Measurements from ENCODE around the gene SH3RF3. TPM values are rescaled to one million over a fixed set of nuclear protein-coding genes. Genes with fewer than 3 reads are reported as not detected.
"Not testable (repeated sequence)": the region's sequence is repeated elsewhere in the genome, so short reads cannot be mapped to it uniquely, and the experiment has no call there.

SH3RF3 gene
- total RNA-seq, 1 donor from 2014 or later, result 0.22 TPM

DNA sequence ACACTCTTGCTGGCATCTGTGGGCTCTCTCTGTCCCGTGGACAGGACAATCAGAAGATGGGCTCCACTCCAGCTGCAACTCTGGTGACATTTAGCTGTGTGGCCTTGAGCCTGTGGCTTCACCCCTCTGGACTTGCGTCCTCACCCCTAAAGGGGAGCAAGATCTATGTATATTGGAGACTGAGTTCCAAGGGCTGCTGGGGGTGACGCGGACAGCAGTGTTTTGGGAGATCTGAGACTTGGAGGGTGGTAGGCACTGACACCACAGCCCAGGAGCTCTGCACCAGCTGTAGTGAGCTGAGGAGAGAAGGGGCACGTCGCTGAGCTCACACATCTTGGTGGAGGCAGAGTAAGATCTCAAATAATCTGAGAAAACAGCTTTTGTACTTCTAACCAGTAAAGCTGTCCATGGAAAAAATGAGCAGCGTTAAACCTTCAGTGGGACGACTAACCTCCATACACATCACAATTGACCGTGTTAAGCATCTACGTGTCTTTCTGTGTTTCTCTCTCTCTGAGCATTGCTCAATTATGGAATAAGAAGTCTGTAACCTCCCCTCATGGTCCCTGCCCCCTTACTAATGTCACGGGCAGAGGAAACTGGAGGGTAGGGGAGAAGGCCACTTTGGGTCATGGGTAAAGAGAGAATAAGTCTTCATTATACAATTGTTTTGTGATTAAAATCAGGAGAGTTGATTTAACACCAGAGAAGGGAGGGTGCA lies 85.8 kb downstream of the SH3RF3 start:
- intact Hi-C loops (cut with micrococcal nuclease), result loop anchor here (1.0 to 5.0 kb wide), 8 partner anchors 23 to 682 kb away; partner anchors contain the start of gene CCDC138

- intact Hi-C loops (cut with micrococcal nuclease), result loop anchor here (2.0 kb wide), 3 partner anchors 183 to 683 kb away; partner anchors contain the start of gene CCDC138
Measured at GRCh38 chr2:109215866-109216265, 86.9 kb downstream of the SH3RF3 start.

DNA sequence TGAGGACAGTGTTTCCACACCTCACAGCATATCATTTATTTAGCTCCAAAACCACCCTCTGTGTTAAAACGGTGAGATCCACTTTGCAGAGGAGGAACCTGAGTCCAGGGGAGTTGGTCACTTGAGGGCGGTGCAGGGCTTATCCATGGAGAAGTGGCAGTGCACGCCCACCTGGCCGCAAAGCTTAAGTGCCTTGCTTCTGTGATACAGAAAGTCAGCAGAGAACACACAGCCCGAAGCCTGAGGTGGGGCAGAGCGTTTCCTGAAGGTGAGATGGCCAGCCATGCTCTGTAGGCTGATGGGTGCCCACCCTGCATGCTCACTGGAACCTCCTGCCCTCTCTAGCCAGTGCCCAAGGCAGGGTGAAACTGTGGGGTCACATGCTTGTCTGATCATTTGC lies 87.3 kb downstream of the SH3RF3 start:
- intact Hi-C loops (cut with micrococcal nuclease), result no loop called here

DNA sequence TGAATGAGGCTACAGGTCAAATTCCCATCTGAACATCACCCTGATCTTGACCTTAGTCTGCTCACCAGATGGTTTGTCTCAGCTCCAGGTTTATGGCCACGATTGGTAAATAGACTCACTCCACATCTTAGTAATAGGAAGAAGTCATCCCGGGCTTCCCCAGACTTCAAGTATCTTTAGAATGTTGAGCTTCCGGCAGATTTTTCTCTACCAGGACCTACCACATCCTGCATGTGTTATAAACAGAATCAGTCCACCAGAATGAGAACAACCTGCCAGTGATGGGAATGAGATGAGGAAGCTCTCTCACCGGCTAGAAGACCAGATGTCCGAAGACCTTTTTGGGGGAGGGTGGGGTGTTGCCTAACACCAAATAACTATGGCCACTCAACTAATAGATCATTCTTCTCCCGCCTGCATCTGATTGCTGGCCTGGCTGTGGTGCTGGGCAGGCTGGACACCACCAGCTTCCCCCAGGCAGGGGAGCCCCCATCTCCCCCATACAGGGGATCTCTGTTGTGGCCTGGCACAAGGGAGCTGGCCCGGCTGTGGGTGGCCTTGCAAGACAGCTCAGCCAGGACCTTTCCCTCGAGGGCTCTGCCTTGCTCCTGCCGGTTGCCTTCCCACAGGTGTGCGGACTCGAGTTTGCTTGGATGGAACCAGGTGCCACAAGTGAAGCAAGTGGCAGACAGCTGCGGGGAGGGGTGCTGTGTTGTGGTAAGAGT lies 88.5 kb downstream of the SH3RF3 start:
- intact Hi-C loops (cut with micrococcal nuclease), result no loop called here

- intact Hi-C loops (cut with micrococcal nuclease), result no loop called here
Measured at GRCh38 chr2:109218087-109218791, 89.2 kb downstream of the SH3RF3 start.

DNA sequence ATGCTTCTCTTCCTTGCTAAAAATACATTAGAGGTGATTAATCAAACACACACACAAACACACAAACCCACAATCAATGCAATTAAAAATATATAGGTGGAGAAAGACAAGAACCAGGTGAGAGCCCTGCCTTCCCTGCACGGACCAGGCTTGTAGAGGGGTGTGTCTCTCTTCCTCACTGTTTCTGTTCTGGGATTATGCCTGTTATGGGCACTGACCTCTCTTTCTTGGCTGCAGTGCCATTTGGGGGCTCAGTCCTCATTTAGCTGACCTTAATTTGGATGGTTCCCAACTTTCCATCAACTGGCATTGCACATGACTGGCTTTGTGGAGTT lies 89.8 kb downstream of the SH3RF3 start:
- intact Hi-C loops (cut with micrococcal nuclease), result no loop called here

DNA sequence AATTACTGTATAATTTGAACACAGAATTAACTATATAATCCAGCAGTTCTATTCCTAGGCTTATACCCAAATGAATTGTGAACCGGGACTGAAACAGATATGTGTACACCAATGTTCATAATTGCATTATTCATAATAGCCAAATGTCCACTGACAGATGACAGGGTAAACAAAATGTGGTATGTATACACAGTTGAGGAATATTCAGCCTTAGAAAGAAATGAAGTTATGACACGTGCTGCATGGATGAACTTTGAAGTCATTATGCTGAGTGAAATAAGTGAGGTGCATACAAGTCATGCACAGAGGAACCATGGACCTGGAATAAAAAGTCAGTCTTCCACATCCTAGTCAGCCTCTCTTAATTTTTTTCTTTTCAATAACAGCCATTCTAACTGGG lies 91.9 kb downstream of the SH3RF3 start:
- intact Hi-C loops (cut with micrococcal nuclease), result no loop called here

DNA sequence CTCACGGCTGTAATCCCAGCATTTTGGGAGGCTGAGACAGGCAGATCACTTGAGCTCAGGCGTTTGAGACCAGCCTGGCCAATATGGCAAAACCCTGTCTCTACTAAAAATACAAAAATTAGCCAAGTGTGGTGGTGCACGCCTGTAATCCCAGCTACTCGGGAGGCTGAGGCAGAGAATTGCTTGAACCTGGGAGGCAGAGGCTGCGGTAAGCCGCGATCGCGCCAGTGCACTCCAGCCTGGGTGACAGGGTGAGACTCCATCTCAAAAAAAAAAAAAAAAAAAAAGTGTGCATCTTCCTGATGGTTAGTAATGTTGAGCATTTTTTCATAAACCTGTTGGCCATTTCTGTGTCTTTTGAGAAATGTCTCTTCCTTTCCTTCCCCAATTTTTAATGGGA lies 92.3 kb downstream of the SH3RF3 start:
- intact Hi-C loops (cut with micrococcal nuclease), result not testable (repeated sequence)

- intact Hi-C loops (cut with micrococcal nuclease), result no loop called here
Measured at GRCh38 chr2:109222422-109222821, 93.4 kb downstream of the SH3RF3 start.

- intact Hi-C loops (cut with micrococcal nuclease), result no loop called here
Measured at GRCh38 chr2:109222825-109223471, 93.9 kb downstream of the SH3RF3 start.

DNA sequence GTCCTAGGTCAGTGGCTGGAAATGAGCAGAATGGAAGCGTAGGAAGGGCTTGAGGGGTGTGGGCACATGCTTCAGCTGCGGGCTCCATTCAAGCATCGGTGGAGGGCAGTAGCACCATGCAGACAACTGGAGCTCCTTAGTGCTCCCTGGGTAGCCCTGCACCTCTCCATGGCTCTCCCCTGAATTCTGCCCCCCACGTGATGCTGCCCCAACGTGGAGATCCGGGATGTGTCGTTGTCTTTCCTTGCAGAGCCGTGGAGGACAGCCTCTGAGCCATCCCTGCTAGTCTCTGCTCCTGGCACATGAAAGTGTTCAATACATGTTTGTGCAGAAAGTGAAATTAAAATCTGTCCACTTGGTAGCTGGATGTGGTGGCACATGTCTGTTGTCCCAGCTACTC lies 94.5 kb downstream of the SH3RF3 start:
- intact Hi-C loops (cut with micrococcal nuclease), result no loop called here

- intact Hi-C loops (cut with micrococcal nuclease), result not testable (repeated sequence)
Measured at GRCh38 chr2:109224341-109224740, 95.3 kb downstream of the SH3RF3 start.

DNA sequence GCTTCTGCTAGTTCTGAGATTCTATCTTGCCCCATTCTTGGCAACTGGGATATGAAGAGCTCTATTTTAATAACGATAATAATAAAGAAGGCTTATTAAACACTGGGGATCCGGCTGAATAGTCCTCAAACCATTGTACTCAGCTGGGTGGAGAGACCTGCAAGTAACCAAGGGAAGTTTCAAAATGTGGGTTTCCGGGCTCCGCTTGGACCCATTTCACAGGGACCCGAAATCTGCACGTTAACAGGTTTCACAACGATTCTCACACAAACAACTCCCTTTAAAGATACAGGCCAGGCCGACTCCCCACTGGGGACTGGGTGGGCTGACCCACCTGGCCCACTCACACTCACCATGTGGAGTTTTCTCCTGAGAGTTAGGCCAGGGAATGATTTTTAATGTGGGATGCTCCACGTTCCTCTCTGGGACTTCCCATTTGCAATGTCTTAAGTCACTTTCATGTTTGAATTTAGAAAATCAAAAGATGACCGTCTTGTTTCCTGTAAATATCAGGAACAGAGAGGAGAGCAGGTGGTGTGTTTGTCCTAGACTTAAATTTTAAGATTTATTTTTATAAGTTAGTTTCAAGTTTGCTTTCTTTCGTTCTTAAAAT lies 96.3 kb downstream of the SH3RF3 start:
- intact Hi-C loops (cut with micrococcal nuclease), result no loop called here

DNA sequence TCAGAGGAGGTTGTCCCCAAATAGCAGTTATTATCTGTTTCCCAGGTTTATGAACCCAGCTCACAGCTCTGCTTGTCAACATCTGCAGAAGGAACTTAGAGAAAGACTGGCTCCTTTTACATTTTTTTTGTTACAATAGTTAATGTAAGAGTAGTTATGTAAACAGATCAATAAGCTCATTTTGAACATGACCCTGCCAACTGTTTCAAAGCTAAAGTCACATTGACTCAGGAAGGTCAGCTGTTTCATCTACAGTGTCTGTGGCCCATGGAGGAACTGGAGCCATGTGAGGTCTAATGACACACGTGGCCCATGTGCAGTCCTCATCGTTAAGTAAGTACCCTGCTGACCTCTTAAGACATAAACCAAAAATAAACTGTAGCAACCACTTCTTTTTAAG lies 97.1 kb downstream of the SH3RF3 start:
- intact Hi-C loops (cut with micrococcal nuclease), result no loop called here

DNA sequence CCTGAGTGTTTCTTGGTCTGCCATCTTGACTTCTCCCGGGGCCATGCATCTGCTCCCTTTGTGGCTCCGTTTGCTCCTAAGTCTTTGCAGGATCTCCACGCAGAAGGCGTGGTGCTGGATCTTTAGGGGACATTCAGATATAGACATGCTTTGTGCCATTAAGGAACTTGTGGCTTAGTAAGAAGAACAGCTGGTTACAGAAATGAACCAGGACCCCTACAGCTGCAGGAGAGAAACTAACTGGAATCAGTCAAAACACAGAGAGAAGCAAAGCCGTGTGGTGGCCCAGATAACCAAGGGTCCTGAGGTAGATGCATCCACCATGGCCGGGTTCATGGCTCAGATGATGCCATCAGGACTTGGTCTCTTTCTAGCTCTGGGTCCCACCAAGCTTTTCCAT lies 97.6 kb downstream of the SH3RF3 start:
- intact Hi-C loops (cut with micrococcal nuclease), result no loop called here

DNA sequence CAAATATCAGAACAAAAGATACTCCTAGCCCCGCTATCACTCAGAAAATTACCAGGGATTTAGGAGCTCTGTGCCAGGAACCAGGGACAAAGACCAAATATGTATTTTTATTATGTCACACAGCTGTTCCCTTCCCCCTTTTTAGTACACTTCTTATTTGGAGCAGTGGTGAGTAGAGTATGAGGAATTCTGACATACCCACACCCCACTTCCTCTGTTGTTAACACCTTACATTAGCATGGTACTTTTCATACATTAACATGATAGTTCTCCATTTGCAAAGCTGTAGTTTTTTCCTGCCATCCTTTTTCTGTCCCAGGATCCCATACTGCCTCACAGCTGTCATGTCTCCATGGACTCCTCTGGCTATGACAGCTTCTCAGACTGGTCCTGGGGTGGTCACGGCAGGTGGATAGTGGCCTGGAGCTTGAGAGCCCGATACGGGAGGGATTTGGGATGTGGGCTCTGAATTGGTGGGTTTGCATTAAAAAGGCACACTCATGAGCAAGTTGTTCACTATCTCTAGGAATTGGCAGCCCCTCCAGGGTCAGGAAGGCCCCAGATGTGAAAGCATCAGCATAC lies 100.2 kb downstream of the SH3RF3 start:
- intact Hi-C loops (cut with micrococcal nuclease), result no loop called here

GRCh38 chr2:109230941-109231420 lies 102.0 kb downstream of the SH3RF3 start:
- intact Hi-C loops (cut with micrococcal nuclease), result no loop called here

DNA sequence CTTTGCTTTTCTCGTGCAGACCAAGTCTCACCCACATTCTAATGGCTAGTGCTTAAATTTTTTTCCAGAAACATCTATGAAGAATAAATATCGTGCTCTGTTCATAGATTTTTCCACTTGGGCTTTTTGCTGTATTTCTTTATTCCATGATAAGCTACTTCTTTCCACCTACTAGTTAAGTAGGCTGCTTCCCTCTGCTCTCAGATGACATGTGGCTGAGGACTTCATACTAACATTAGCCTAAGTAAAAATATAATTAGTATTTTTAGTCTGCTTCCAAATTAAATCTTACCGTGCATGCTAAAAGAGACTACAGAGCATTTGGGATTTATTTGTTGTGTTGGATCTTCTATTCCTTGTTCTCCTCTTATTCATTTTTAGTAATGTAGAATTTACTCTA lies 102.4 kb downstream of the SH3RF3 start:
- intact Hi-C loops (cut with micrococcal nuclease), result no loop called here

DNA sequence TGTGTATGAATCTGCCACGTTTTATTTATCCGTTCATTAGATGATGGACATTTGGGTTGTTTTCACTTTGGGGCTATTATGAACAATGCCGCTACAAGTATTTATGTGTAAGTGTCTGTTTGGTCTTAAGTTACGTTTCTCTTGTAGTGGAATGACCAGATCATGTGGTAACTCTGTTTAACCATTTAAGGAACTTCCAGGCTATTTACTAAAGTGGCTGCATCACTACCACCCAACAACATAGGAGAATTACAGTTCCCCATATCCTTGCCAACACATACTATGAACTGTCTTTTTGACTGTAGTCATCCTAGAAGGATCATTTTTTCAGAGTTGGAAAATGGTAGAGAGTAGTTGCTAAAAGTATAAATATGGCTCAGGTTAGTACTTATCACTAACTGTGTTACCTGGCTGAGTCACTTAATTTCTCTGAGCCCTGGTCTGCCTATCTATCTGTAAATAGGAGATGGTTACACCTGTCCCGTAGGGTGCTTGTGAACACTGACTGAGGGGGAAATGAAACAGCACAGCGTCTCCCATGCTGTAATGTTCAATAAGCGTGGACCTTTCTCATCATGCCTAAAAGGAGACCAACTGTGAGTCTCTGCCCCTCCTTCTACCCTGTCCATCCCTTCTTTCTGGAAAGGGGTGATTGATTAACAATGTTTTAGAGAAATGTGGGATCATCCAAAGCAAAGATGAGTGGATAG lies 103.1 kb downstream of the SH3RF3 start:
- intact Hi-C loops (cut with micrococcal nuclease), result no loop called here

DNA sequence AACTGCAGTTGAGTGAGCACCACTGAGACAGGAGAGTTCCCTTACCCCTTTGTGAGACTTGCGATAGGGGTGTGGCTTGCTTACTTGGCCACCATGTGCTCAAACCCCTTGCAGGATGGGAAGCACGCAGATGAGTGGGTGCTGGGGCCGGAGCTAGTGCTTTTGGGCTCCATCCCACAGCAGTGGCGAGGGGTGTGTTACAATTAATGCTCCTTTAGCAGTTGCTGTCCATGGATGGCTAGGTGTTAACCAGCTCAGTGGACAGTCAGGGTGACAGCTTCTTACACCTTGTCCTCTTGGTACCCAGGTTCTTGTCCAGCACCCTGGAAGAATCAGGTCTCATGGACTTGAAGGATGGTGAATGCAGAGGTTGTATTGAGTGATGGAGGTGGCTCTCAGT lies 103.9 kb downstream of the SH3RF3 start:
- intact Hi-C loops (cut with micrococcal nuclease), result no loop called here
